WI38 (cell line): Measurements from ENCODE around the gene EXD1.
A peak's percentile ranks its signal among the peaks of the same experiment; 100 is the strongest.
"Not testable (repeated sequence)": the region's sequence is repeated elsewhere in the genome, so short reads cannot be mapped to it uniquely, and the experiment has no call there.

Experiments used
- H3K4me3 ChIP-seq: 2 replicates; pipeline ENCODE4 v1.5.1; 2011; ENCODE audit warnings: low read depth, mild to moderate bottlenecking, control low read depth, low read length
- TF ChIP-seq, protein P1 (sequence below): IDR thresholded peaks from 2 replicates; pipeline ENCODE4 v1.5.1; 2012; ENCODE audit warnings: low read depth, mild to moderate bottlenecking, control low read depth, low read length

Gene EXD1

DNA sequence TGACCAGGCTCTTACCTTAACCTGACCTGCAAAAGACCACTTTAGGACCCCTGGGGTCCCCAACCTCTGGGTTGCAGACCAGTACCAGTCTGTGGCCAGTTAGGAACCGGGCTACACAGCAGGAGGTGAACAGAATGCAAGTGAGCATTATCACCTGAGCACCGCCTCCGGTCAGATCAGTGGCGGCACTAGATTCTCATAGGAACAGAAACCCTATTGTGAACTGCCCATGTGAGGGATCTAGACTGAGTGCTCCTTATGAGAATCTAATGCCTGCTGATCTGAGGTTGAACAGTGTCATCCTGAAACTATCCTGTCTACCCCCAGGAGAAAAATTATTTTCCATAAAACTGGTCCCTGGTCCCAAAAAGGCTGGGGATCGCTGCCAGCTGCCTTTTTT is 20.9 kb upstream of the EXD1 start:
- TF ChIP-seq, protein P1, sequence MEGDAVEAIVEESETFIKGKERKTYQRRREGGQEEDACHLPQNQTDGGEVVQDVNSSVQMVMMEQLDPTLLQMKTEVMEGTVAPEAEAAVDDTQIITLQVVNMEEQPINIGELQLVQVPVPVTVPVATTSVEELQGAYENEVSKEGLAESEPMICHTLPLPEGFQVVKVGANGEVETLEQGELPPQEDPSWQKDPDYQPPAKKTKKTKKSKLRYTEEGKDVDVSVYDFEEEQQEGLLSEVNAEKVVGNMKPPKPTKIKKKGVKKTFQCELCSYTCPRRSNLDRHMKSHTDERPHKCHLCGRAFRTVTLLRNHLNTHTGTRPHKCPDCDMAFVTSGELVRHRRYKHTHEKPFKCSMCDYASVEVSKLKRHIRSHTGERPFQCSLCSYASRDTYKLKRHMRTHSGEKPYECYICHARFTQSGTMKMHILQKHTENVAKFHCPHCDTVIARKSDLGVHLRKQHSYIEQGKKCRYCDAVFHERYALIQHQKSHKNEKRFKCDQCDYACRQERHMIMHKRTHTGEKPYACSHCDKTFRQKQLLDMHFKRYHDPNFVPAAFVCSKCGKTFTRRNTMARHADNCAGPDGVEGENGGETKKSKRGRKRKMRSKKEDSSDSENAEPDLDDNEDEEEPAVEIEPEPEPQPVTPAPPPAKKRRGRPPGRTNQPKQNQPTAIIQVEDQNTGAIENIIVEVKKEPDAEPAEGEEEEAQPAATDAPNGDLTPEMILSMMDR: no peak

DNA sequence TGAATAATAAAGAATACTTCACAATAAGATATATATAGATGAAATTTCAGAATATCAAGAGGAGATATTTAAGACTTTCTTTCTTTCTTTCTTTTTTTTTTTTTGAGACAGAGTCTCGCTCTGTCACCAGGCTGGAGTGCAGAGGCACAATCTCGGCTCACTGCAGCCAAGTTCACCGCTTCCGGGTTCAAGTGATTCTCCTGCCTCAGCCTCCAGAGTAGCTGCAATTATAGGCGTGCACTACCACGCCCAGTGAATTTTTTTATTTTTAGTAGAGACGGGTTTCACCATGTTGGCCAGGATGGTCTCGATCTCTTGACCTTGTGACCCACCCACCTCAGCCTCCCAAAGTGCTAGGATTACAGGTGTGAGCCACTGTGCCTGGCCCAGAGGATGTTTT is 20.2 kb upstream of the EXD1 start:
- H3K4me3 ChIP-seq: not testable (repeated sequence)

More for the DNA sequence above, 20.9 kb upstream of the EXD1 start:
- no peak overlapping the region for H3K4me3 ChIP-seq

DNA sequence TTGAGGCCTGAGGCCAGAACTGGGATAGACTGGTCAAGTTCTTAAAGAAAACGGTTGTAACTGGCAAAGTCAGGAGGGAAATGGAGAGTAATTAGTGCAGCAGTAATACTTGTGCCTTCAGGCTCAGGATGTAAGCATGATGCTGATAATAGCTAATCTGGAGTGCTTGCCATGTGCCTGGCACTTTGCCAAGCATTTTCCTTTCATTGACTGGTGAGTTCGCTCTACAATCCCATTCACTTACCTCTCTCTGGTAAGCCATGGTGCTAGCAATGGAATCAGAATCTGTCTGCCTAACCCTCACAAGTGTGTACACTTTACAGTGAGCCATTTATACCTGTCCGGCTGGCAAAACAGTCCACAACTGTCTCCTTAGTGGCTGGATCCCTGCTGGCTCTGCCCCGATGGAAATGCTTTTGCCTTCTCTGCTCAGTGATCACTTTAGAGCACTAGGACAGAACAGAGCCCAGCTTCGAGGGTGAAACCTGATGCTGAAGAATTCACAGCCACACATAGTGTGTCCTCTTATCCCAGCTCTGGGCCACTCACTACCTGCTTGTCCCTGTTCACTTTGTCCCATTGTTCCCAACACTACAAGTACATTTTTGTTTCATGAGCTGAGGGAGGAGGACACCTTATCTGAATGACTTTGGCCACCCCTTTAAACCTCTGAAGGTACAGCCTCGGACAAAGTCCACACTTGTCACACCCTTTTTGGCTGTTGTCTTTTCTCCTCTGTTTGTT is 10.8 kb upstream of the EXD1 start:
- no peak overlapping the region for H3K4me3 ChIP-seq
- TF ChIP-seq, protein P1: no peak

DNA sequence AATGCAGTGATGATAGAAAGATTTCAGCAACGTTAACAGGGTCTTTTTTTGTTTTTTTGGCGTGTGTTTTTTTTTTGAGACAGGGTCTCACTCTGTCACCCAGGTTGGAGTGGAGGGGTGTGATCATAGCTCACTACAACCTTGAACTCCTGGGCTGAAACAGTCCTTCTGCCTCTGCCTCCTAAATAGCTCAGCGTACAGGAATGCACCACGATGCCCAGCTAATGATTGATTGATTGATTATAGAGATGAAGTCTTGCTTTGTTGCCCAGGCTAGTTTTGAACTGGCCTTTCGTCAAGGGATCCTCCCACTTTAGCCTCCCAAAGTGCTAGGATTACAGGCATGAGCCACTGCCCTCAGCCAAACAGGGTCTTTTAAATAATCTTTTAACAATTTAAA is 7.5 kb upstream of the EXD1 start:
- TF ChIP-seq, protein P1: no peak
- H3K4me3 ChIP-seq: no peak overlapping the region

DNA sequence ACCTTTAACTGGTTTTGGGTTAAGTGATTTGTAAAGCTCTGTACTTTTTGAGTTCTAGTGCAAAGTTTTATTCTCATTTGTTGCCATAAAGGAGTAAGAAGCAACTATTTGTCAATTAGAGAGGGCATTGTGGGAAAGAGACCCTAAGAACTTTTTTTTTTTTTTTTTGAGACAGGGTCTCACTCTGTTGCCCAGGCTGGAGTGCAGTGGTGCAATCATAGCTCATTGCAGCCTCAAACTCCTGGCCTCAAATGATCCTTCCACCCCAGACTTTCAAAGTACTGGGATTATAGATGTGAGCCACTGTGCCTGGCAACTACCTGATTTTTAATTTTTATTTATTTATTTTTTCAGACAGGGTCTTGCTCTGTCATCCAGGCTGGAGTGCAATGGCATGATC is 5.4 kb upstream of the EXD1 start:
- no peak overlapping the region for H3K4me3 ChIP-seq

DNA sequence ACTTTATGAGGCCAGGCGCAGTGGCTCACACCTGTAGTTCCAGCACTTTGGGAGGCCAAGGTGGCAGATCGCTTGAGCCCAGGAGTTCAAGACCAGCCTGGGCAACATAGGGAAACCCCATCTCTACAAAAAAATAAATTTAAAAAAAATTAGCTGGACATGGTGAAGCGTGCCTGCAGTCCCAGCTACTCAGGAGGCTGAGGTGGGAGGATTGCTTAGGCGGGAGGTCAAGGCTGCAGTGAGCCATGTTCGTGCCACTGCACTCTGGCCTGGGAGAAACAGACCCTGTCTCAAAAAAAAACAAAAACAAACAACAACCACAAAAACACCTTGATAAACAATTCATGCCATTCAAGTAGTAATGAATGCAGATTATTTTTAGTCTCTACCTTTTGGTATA is 4.7 kb upstream of the EXD1 start:
- not testable (repeated sequence) for H3K4me3 ChIP-seq

More for the DNA sequence above, 5.4 kb upstream of the EXD1 start:
- TF ChIP-seq, protein P1: no peak

DNA sequence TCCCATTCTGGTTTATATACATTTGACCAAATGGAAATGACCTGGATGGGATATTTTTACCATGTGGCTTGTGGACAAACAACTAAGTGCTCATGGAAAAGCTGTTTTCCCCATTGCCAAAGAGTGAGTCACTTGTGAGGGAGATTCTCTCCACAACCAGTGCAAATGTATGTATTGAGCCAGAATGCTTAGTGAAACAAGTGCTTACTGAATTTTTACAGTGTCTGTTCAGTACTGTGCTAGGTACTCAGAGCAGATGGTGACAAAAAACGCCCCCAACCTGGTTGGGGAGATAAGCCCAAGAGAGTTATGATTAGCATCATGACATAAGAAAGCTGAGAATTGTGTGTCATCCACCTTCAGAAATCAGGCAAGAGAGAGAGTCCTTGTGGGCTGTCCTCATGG is 2.8 kb upstream of the EXD1 start:
- TF ChIP-seq, protein P1: no peak
- no peak overlapping the region for H3K4me3 ChIP-seq

DNA sequence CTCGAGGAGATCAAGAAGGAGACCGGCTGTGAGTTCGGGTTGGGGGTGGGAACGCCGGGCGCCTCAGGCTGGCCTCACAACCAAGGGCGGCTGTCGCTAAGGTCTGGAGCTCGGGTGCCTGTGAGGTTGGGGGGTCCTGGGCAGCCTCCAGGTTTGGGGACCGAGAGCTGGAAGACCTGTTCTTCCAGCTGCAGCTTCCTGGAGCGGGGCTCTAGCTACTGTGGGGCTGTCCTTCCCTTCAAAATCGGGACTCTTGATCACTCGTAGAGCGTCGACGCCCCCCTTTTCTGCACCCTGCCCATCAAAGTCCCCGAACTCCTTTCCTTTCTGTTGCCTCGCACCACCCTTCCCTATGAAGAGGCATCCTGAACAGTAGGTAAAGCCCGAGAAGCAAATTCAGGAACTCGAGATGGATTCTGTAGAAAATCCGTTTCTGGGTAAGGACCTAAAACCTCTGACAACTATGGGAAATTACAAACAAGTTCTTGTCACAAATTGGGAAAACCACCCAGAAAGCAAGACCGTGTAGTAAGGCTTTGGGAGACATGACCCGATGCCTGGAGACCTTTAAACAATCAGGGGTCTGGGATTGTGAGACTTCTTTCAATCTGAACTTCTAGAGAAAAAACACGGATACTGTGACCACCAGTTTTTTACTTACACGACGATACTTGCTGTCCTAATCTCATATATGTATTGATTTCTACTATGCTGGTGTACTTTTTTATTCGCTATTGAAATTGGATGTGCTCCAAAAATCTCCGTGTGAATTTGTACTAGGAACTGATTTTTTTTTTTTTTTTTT is 1.1 kb upstream of the EXD1 start:
- peak overlapping the region; percentile 93 for H3K4me3 ChIP-seq
- TF ChIP-seq, protein P1: no peak
